Activated CD8-positive, alpha-beta T cell treated with anti-CD3 and anti-CD28 coated beads, Interleukin-2, amount 10 ng/mL, durations not matched to agents 7 days and 5 days (primary cell): Measurements from ENCODE around the gene CARD11. TPM values are rescaled to one million over a fixed set of nuclear protein-coding genes. Genes with fewer than 3 reads are reported as not detected.
"Not testable (repeated sequence)": the region's sequence is repeated elsewhere in the genome, so short reads cannot be mapped to it uniquely, and the experiment has no call there.

Experiments
- ATAC-seq: fragments of 150-1000 bp; cut with Tn5 transposase; one replicate; pipeline ENCODE4 v1.10.0; 2021; ENCODE audit warnings: moderate library complexity
- CTCF ChIA-PET: fragments of 350-600 bp; sonication (Branson Sonifier 250); formaldehyde crosslinking; loops from one replicate; lab custom pipeline; 2021; ENCODE audit warnings: antibody characterized with exemption; lab: Charles Lee
- POLR2A ChIA-PET: fragments of 350-600 bp; sonication (Branson Sonifier 250); formaldehyde crosslinking; loops from one replicate; lab custom pipeline; 2021; ENCODE audit warnings: antibody characterized with exemption; lab: Charles Lee
- DNase-seq: peaks from one replicate; pipeline ENCODE4 v3.0.0-alpha.2; 2020
- H3K27ac Mint-ChIP-seq: one replicate; pipeline ENCODE4 v1.8.0; 2021; ENCODE audit warnings: mild to moderate bottlenecking, mixed read lengths
- H3K27me3 Mint-ChIP-seq: one replicate; pipeline ENCODE4 v1.8.0; 2021; ENCODE audit warnings: low read depth, mixed read lengths
- H3K36me3 Mint-ChIP-seq: one replicate; pipeline ENCODE4 v1.8.0; 2021; ENCODE audit warnings: low read depth, mixed read lengths
- H3K4me1 Mint-ChIP-seq: one replicate; pipeline ENCODE4 v1.8.0; 2021; ENCODE audit warnings: low read depth, mixed read lengths
- H3K4me3 Mint-ChIP-seq: one replicate; pipeline ENCODE4 v1.8.0; 2021; ENCODE audit warnings: mild to moderate bottlenecking, mixed read lengths
- H3K9me3 Mint-ChIP-seq: one replicate; pipeline ENCODE4 v1.8.0; 2022; ENCODE audit warnings: mixed read lengths; ENCODE audit not compliant: insufficient read depth
- total RNA-seq, 2 experiments: library from RNA; stranded (reverse); gene quantifications; one replicate each; pipeline ENCODE4 v1.2.3, GENCODE V29; 2021

The CARD11 gene
- total RNA-seq, 2 experiments from 2014 or later: 178 TPM

DNA sequence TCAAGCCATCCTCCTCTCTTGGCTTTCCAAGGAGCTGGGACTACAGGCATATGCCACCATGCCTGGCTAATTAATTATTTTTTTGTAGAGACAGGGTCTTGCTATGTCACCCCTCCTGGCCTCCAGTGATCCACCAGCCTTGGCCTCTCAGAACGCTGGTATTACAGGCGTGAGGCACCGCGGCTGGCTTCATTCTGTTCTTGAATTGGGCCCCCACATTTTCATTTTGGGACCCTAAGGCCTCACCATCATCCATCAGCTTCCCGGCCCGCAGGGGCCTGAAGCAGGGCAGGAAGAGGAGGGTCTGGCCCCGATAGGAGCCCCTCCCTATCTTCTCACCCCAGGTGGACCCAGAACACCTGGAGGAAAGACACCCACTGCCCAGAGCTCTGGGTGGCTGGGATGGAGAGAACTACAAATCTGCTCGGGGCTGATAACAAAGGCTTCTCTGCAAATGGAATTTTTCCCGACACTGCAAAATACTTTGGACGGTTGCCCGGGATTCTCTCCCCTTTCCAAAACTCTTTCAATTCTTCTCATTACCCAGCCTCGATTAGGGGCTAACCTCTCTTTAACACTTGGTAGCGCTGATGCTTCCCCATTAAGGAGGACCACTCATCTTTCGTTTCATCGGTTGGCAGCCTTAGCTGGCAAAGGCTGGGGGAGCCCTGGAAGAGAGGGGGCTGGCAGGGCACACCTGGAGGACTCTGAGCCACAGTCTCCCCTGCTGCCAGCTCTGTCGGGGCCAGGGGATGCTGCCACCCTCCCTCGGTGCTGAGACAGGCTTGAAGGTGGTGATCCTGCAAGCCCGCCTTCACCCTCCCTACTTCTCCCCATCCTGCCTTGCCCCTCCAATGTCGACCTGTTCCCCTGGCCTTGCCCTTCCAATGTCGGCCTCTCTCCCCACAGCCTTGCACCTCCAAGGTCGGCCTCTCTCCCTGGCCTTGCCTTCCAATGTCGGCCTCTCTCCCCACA is 118.5 kb downstream of the CARD11 start:
- H3K4me3 Mint-ChIP-seq: no peak overlapping the region
- CTCF ChIA-PET: no interaction called here
- POLR2A ChIA-PET: interaction anchor here (0.6 to 0.7 kb wide), 2 partner anchors 15 to 236 kb away, joined by 3 to 4 read pairs; no protein-coding TSS in a partner anchor
- ATAC-seq: no peak
- no peak overlapping the region for H3K27ac Mint-ChIP-seq
- peaks cover 6% of the 10 kb centered on the region for H3K9me3 Mint-ChIP-seq
- no peaks in the 10 kb centered on the region for H3K4me1 Mint-ChIP-seq
- peaks cover 55% of the 10 kb centered on the region for H3K36me3 Mint-ChIP-seq
- H3K27me3 Mint-ChIP-seq: no peaks in the 10 kb centered on the region
- no peak for DNase-seq

GRCh38 chr7:2923886-2924574 is 119.6 kb downstream of the CARD11 start:
- ATAC-seq (no peak), DNase-seq (no peak)
- Mint-ChIP-seq H3K4me3 (no peak overlapping the region), H3K9me3 (peaks cover 6% of the 10 kb centered on the region), H3K27ac (no peak overlapping the region), H3K27me3 (no peaks in the 10 kb centered on the region), H3K4me1 (no peaks in the 10 kb centered on the region), H3K36me3 (peaks cover 60% of the 10 kb centered on the region)
- CTCF ChIA-PET: no interaction called here
- POLR2A ChIA-PET: no interaction called here

GRCh38 chr7:2923291-2923781 is 120.3 kb downstream of the CARD11 start:
- DNase-seq (no peak), ATAC-seq (no peak)
- Mint-ChIP-seq H3K27me3 (no peaks in the 10 kb centered on the region), H3K9me3 (peaks cover 6% of the 10 kb centered on the region), H3K27ac (no peak overlapping the region), H3K4me3 (no peak overlapping the region), H3K4me1 (no peaks in the 10 kb centered on the region), H3K36me3 (peaks cover 66% of the 10 kb centered on the region)
- ChIA-PET CTCF (no interaction called here), POLR2A (no interaction called here)

DNA sequence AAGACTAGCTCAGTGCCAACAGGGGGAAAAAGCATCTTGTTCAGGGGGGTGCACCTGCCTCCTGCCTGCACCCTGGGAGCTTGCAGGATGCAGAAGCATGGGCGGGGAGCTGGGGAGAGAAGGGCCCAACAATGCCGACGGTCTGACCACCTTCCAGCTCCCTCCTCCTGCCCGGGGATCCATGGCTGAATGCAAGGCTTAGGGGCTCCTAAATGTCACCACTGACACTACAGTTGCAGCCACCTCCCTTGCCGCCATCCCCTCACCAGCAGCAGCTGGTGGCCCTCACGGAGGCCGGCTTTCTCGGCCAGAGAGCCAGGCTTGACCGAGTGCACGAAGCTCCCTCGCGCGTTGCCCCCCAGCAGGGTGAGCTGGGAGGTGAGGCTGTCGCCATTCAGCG is 120.8 kb downstream of the CARD11 start:
- Mint-ChIP-seq H3K36me3 (peaks cover 69% of the 10 kb centered on the region), H3K4me3 (no peak overlapping the region), H3K4me1 (no peaks in the 10 kb centered on the region), H3K27me3 (no peaks in the 10 kb centered on the region), H3K27ac (no peak overlapping the region), H3K9me3 (peaks cover 6% of the 10 kb centered on the region)
- ChIA-PET POLR2A (no interaction called here), CTCF (no interaction called here)
- ATAC-seq (no peak), DNase-seq (no peak)

GRCh38 chr7:2922348-2922691 is 121.3 kb downstream of the CARD11 start:
- Mint-ChIP-seq H3K4me3 (no peak overlapping the region), H3K27me3 (no peaks in the 10 kb centered on the region), H3K9me3 (peaks cover 6% of the 10 kb centered on the region), H3K27ac (no peak overlapping the region), H3K36me3 (peaks cover 67% of the 10 kb centered on the region), H3K4me1 (no peaks in the 10 kb centered on the region)
- ChIA-PET POLR2A (no interaction called here), CTCF (no interaction called here)
- no peak for ATAC-seq
- no peak for DNase-seq

GRCh38 chr7:2921653-2922347 is 121.9 kb downstream of the CARD11 start:
- ChIA-PET CTCF (no interaction called here), POLR2A (no interaction called here)
- Mint-ChIP-seq H3K4me1 (no peaks in the 10 kb centered on the region), H3K9me3 (peaks cover 6% of the 10 kb centered on the region), H3K36me3 (peaks cover 69% of the 10 kb centered on the region), H3K4me3 (no peak overlapping the region), H3K27ac (peak overlapping the region; percentile 6), H3K27me3 (no peaks in the 10 kb centered on the region)
- DNase-seq (no peak), ATAC-seq (no peak)

DNA sequence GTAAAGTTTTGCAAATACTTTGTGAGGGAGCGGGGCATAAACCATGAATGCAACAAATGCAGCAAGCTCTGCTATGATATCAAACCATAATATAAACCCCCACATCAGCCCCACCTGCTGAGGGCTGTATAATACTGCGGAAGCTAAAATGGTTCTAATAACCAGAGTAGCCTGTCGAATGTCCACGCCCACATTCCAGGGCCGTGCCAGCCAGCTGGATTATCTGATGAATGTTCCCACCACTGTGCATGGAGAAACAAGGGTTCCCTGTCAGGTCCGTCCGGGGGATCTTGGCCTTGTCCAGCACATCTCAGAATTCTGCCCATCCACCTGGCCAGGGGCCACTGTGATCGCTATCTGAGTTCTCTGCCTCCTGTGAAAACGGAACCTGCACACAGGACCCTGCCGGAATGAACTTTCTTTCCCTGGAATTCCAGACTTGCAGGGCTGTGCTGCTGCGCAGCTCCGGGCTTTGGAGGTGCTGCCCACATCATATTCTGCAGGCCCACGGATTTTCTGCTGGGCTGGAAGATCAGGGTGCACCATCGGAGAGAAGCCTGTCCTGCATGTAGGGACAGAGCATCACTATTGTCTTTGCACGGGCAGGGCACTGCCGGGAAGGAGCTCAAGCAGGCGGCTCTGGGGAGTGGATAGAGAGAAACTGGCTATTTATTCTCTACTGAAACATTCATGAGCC is 122.6 kb downstream of the CARD11 start:
- CTCF ChIA-PET: no interaction called here
- Mint-ChIP-seq H3K36me3 (peaks cover 69% of the 10 kb centered on the region), H3K9me3 (peaks cover 6% of the 10 kb centered on the region), H3K27me3 (no peaks in the 10 kb centered on the region), H3K27ac (peak overlapping the region; percentile 6), H3K4me3 (no peak overlapping the region), H3K4me1 (no peaks in the 10 kb centered on the region)
- no peak for ATAC-seq
- DNase-seq: no peak
- POLR2A ChIA-PET: interaction anchor here (0.5 kb wide), 1 partner anchor 8 kb away, joined by 3 read pairs; no protein-coding TSS in a partner anchor

DNA sequence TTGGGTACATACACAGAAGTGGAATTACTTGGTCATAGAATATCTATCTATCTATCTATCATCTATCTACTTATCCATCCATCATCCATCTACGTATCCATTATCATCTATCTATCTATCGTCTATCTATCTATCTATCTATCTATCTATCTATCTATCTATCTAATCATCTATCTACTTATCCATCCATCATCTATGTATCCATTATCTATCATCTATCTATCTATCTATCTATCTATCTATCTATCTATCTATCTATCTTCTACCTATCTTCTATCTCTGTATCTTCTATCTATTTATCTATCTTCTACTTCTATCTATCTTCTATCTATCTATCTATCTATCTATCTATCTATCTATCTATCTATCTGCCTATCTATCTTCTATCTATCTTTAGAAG is 123.2 kb downstream of the CARD11 start:
- H3K4me3 Mint-ChIP-seq, ATAC-seq, H3K4me1 Mint-ChIP-seq, H3K27me3 Mint-ChIP-seq, H3K9me3 Mint-ChIP-seq, CTCF ChIA-PET, POLR2A ChIA-PET, H3K27ac Mint-ChIP-seq, DNase-seq: not testable (repeated sequence)
- H3K36me3 Mint-ChIP-seq: peaks cover 72% of the 10 kb centered on the region

DNA sequence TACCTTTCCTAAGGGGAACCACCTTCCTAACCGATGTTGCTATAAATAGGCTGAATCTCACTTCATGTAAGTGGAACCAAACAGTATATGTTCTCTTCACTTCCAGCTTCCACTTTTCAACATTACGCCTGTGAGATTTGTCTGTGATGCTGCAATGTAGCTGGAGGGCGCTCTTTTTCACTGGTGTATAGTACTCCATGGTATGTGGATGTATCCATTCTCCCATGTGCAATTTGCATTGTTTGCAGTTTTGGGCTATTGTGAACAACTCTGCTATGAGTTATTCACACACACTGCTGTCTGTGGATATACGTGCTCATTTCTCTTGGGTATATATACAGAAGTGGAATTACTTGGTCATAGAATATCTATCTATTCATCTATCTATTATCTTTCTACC is 123.6 kb downstream of the CARD11 start:
- no peaks in the 10 kb centered on the region for H3K27me3 Mint-ChIP-seq
- POLR2A ChIA-PET: interaction anchor here (1.0 kb wide), 1 partner anchor 124 kb away, joined by 3 read pairs; the partner anchor contains the start of gene CARD11
- H3K4me1 Mint-ChIP-seq: no peaks in the 10 kb centered on the region
- ATAC-seq: no peak
- CTCF ChIA-PET: interaction anchor here (0.8 kb wide), 1 partner anchor 53 kb away, joined by 3 read pairs; no protein-coding TSS in a partner anchor
- H3K9me3 Mint-ChIP-seq: peaks cover 6% of the 10 kb centered on the region
- peaks cover 74% of the 10 kb centered on the region for H3K36me3 Mint-ChIP-seq
- no peak for DNase-seq
- H3K27ac Mint-ChIP-seq: no peak overlapping the region
- no peak overlapping the region for H3K4me3 Mint-ChIP-seq

DNA sequence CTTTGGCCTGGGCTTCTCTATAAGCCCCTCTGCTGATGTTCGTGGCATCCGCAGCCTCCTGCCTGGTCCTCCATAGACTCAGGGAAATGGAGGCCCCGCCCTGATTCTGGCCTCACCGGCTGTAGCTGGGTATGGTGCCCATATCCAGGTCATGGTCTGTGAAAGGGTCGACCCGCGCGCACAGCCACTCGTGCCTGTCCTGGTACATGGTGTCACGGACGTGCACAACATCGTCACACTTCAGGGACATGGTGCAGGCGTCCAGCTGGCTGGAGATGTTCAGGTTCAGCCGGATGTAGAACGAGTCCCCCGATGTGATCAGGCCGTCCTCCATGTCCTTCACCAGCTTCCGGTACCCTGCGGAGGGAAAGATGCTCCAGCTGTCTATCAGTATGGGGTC is 124.4 kb downstream of the CARD11 start:
- ChIA-PET CTCF (interaction anchor here (0.8 kb wide), 1 partner anchor 52 kb away, joined by 3 read pairs; no protein-coding TSS in a partner anchor), POLR2A (interaction anchor here (0.6 to 1.0 kb wide), 2 partner anchors 104 to 125 kb away, joined by 3 read pairs; partner anchors contain the start of gene CARD11)
- Mint-ChIP-seq H3K4me1 (no peaks in the 10 kb centered on the region), H3K4me3 (no peak overlapping the region), H3K9me3 (peaks cover 6% of the 10 kb centered on the region), H3K27ac (no peak overlapping the region), H3K27me3 (no peaks in the 10 kb centered on the region), H3K36me3 (peaks cover 76% of the 10 kb centered on the region)
- ATAC-seq (no peak), DNase-seq (no peak)

GRCh38 chr7:2918406-2918805 is 125.3 kb downstream of the CARD11 start:
- H3K27ac Mint-ChIP-seq: no peak overlapping the region
- POLR2A ChIA-PET: no interaction called here
- DNase-seq: no peak

More at GRCh38 chr7:2918406-2918805, 125.3 kb downstream of the CARD11 start:
- CTCF ChIA-PET: no interaction called here
- Mint-ChIP-seq H3K27me3 (no peaks in the 10 kb centered on the region), H3K9me3 (peaks cover 6% of the 10 kb centered on the region), H3K4me3 (no peak overlapping the region), H3K36me3 (peaks cover 73% of the 10 kb centered on the region), H3K4me1 (no peaks in the 10 kb centered on the region)
- no peak for ATAC-seq
